Stimulated activated CD8-positive, alpha-beta memory T cell treated with anti-CD3 and anti-CD28 coated beads, Interleukin-12 subunit alpha, Interleukin-12 subunit beta, amount 100 ng/mL, for 1 hour (primary cell): ENCODE data around the gene PAX5.

Experiments
- DNase-seq: peaks from one replicate; pipeline ENCODE4 v3.0.0-alpha.2; 2020; ENCODE audit warnings: low read depth

PAX5 gene

DNA sequence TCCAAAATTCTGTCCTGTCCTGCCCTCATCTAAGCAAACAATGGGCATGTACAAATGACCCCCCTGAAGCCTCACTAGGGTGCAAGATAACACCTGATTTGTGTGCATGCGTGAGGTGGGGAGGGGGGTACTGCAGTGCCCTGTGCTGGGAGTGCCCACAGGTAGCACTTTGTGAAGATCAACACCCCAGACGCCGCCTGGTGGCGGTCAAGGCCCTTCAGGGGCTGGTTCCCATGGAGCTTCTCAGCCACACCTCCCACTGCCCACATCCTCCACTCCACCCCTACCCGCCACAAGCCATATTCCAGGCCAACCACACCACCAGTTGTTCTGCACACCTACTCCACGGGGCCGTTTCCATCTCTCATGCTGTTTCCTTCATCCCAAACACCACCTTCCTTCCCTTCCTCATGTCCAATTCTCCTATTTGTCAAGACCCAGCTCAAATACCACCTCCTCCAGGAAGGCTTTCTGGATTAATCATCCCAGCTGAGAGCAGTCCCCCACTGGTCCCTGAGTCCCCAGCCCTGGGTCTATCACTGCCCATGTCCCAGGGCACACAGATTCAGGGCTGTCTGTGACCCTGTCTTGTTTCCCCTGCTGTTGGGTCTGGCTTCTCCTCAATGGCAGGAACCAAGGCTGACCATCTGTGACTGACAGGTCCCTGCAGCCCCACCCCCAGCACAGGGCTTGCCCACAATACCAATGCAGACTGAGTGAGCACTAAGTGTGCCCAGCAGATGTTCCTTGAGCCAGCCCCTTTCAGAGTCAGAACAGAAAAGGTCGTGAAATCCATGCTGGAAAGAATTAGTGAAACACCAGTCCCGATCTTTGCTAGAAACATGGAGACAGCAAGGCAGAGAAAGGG lies 178.4 kb downstream of the PAX5 start:
- peak; percentile 8 for DNase-seq

DNA sequence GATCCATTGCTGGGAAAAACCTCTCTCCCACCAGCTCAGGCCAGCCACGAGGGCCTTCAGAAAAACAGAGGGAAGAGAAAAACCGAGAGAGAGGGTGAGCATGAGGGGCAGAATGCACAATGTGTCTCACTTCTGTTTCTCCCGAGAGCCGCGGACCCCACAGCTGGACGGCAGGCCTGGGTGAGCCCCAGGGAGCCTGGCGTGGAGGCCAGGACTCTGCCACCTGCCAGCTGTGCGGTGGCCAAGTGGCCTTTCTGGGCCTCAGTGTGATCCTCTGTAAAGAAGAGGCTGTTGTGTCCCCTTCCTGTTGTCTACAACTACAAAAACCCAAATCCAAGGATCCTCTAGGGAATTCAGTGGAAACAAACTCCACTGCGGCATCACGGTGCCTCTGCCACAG lies 179.3 kb downstream of the PAX5 start:
- DNase-seq = no peak

GRCh38 chr9:36854034-36854433 lies 180.0 kb downstream of the PAX5 start:
- no peak for DNase-seq

DNA sequence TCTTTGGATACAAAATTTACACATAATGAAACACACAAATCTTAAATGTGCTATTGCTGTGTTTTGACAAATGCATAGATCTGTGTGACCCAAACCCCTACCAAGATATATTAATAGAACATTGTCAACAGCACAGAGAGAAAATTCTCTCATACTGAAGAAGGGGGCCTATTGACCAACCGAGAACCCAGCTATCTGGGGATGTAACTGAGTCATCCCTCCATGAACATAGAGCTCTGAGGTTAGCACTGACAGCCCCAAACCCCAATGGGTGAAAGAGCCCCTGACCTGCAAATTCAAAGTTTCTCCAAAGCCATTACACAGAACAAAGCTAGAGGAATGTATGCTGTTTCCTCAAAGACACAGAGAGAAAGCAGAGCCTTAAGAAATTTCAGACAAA lies 180.8 kb downstream of the PAX5 start:
- DNase-seq = no peak

DNA sequence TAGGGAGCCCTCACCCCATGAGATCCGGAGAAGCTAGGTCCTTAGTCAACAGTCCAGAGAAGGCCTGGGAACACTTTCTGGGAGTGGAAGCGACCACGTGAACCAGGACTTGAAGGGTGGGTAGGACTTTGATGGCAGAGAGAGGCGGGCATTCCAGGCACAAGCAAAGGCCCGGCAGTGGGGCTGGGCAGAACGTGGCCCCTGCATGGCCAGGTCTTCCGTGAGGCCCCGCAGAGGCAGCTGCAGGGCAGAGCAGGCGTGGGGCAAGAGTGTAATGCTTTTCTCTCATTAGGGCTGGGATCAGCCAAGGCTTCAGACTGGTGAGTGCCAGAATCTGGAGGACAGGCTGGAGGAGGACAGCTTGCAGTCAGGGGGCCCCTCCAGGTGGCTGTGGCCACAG lies 184.1 kb downstream of the PAX5 start:
- no peak for DNase-seq

- DNase-seq = no peak
Measured at GRCh38 chr9:36848946-36849345, 185.1 kb downstream of the PAX5 start.

GRCh38 chr9:36847781-36848673 lies 186.0 kb downstream of the PAX5 start:
- no peak for DNase-seq

- no peak for DNase-seq
Measured at GRCh38 chr9:36846621-36847020, 187.4 kb downstream of the PAX5 start.

DNA sequence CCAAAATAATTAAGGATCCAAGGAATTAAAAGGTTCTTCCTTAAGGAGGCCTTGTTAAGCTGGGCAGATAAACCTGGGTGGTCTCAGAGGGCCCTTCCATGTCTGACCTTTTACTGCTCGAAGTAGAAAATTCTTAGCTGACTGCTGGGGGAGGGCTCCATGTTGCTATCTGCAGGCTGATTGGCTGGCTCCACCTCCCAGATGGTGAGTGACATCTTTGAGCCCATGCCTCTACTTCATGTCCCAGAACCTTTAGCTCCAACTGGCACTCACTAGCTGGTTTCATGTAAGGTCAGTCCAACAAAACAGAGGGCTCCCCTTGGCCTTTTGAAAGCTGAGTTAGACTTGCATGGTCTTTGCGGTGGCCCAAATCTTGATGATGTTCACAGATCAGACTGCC lies 188.2 kb downstream of the PAX5 start:
- no peak for DNase-seq

- no peak for DNase-seq
Measured at GRCh38 chr9:36844961-36845360, 189.1 kb downstream of the PAX5 start.

DNA sequence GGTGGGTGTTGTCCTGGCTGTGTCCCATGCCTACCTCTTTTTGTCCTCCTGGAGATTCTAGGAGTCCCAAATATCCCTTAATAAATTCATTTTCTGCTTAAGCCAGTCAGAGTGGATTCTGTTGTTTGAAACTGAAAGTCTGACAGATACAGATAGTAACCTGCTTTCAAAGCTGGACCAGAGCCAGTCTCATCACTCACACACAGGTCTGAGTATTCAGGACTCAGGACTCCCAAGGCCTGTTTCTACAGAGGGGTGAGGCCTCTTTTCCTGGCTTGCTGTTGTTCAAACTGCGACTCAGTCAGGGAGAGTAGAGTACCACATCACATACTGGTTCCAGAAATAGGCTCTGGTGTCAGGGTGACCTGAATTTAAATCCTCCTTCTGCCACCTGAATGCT lies 190.1 kb downstream of the PAX5 start:
- DNase-seq = no peak

DNA sequence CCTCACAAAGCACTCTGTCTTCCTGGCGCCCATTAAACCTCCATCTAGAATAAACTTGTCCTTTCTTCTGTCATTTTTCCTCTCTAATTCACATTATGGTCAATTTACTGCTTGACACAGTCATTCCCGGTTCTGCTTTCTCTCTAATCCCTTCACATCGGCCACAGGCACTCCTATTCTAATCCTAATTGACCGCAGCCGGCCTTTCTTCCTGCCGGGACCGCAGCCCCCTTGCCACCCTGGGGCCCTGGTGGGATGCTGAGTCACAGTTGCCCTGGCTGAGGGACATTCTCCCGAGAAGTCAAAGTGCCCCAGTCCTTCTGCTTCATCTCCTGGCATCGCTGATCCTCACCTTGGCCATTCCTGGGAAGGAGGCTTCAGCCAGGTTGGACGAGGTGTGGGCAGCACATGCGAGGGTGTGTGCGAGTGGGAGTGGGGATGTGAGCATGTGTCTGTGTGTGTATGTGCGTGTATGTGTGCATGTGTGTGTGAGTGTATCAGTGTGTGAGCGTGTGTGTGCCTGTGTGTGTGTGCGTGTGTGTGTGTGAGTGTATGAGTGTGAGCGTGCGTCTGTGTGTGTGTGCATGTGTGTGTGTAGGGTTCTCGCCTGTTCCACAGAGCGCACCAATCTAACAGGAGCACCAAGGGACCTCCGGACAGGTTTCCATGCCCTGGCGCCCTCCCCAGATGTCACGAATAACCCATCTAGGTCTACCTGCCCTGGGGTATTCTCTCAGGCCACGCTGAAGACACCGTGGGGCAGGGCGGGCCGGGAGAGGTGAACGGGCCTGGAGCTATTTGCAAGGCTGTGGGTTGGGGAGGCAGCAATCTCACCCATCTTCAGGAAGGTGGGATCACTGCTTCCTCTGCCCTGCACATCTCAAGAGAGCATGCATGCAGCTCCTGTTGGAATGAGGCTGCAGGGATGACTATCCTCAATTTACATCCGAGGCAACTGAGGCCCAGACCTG lies 191.2 kb downstream of the PAX5 start:
- DNase-seq = no peak

- DNase-seq = no peak
Measured at GRCh38 chr9:36840898-36841536, 193.1 kb downstream of the PAX5 start.

- DNase-seq = no peak
Measured at GRCh38 chr9:36839131-36839885, 194.8 kb downstream of the PAX5 start.

- DNase-seq = no peak
Measured at GRCh38 chr9:36837431-36838405, 196.3 kb downstream of the PAX5 start.

DNA sequence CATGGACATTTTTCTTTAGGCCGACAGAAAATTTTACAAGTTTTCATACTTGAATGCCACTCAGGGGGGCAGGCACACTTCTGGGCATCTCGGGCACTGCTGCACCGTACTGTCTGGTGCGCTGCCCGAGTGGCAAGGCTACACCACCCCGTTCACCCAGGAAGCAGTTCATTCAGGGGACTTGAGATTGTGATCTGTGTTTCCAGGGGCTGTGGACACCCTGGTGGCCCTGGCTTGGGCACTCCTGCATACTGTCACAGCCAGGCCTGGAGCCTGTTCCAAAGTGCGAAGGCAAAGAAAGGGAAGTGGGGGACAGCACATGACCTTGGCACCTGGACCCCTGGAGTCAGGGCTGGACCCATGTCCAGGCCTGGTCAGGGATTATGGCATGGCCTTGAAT lies 197.6 kb downstream of the PAX5 start:
- no peak for DNase-seq

GRCh38 chr9:36835271-36835996 lies 198.6 kb downstream of the PAX5 start:
- DNase-seq = no peak

DNA sequence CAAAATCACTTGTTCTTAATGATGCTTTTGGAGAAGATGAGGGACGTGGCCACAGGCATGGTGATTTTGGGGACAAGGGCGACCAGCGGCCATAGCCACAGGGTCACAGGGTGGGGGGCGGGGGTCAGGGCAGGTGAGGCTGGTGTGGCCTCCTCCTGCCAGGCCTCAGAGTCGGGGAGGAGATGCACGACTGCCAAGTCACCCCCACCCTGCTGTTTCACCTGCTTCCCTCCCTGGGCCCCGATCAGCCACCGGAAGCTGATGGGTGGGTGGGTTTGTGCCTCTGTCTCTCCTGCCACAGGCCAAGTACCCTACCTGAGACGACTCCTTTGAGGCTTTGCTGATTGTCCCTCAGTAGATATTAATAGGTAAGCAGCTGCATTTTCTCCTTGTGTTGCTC lies 199.3 kb downstream of the PAX5 start:
- no peak for DNase-seq

GRCh38 chr9:36833954-36834353 lies 200.1 kb downstream of the PAX5 start:
- DNase-seq = no peak
